ENCODE measurements around the gene TUT7. TPM values are rescaled to one million over a fixed set of nuclear protein-coding genes. Genes with fewer than 3 reads are reported as not detected.

TUT7 gene, protein sequence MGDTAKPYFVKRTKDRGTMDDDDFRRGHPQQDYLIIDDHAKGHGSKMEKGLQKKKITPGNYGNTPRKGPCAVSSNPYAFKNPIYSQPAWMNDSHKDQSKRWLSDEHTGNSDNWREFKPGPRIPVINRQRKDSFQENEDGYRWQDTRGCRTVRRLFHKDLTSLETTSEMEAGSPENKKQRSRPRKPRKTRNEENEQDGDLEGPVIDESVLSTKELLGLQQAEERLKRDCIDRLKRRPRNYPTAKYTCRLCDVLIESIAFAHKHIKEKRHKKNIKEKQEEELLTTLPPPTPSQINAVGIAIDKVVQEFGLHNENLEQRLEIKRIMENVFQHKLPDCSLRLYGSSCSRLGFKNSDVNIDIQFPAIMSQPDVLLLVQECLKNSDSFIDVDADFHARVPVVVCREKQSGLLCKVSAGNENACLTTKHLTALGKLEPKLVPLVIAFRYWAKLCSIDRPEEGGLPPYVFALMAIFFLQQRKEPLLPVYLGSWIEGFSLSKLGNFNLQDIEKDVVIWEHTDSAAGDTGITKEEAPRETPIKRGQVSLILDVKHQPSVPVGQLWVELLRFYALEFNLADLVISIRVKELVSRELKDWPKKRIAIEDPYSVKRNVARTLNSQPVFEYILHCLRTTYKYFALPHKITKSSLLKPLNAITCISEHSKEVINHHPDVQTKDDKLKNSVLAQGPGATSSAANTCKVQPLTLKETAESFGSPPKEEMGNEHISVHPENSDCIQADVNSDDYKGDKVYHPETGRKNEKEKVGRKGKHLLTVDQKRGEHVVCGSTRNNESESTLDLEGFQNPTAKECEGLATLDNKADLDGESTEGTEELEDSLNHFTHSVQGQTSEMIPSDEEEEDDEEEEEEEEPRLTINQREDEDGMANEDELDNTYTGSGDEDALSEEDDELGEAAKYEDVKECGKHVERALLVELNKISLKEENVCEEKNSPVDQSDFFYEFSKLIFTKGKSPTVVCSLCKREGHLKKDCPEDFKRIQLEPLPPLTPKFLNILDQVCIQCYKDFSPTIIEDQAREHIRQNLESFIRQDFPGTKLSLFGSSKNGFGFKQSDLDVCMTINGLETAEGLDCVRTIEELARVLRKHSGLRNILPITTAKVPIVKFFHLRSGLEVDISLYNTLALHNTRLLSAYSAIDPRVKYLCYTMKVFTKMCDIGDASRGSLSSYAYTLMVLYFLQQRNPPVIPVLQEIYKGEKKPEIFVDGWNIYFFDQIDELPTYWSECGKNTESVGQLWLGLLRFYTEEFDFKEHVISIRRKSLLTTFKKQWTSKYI (N-terminal part only)
- 13.9 to 18.8 TPM (median 15.2 TPM) in 5 replicates for total RNA-seq (2022; extraction: Qiagen RNA extraction)

DNA sequence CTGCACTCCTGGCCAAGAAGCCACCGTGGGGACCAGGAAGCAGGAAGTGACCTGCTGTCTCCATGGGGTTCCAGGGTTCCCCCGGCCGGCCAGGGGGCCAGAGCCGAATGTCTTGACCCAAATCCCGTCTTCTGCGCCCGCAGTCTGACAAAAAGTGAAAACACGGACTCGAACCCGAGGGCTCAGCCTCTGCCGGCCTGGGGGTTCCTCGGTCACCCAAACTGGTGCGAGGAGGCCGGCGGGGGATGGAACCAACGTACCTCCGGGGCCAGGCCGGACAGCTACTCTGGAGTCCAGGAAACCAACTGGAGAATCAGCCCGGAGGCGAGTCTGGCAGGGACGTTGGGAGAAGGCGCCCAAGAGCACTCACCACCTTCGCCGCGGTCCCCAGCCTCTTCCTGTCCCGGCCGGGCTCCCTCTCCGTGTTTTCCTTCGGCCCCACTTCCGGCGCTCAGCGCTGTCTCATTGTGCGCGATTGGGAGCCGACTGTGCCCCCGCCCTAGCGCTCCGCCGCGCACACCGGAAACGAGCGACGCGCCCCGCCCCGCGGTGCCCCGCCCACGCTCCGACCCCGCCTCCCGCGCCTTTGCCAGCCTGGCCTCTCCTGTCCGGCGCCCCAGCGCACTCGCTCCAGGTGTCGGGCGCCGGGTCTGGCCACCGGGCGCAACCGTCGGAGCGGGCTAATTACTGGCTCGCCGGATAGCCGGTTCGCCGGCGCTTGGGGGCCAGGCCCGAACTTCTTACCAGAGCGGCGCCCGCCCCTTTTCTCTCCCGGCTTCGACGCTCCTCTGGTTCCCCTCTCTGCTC, at the start of gene TUT7:
Gene TUT7 (minus strand): TSS at position 400 of the 807 bp plus-strand sequence. CDS start 1,211 bp downstream, outside the sequence.

DNA sequence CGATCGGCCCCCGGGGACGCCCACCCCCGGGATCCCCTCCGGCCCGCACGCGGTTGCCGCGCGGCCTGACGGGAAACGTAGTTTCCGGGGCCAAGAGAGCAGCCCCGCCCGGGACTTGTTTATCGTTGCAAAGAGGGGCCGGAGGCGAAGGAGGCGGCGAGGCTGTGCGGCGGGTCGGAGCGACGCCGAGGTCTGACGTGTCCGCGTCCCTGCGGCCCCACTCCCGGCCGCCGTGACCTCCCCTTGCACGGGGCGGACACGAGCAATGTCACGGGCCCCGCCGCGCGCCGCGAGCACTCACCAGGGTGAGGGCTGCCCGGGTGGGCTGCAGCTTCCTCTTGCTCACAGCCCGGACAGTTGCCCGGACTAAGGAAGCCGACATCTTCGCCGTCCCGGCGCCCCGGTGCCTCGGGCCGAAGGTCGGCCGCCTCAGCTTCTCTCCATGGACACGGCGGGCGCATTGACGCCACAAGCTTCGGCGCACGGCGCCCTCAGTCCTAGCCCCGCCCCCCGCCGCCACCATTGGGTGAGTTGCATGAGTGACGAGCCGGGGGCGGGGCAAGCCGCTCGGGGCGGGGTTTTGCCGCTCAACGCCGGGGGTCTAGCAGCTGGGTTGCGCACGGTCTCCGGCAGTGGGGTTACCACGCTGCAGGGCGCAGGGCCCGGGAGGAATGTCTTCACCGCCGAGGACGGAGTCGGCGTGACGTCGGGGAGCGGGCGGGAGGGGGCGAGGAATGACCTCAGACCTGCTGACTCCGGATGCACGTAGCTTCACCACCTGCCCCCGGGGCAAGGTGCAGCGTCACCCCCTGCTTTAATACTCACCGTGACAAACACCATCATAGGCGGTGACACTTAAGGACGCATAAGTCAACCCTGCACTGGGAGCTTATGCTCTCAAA, 71.9 kb downstream of the TUT7 start, which contains the start of gene ISCA1:
Gene ISCA1 (minus strand): TSS at position 462 of the 902 bp plus-strand sequence. CDS start 80 bp downstream, at position 382.

DNA sequence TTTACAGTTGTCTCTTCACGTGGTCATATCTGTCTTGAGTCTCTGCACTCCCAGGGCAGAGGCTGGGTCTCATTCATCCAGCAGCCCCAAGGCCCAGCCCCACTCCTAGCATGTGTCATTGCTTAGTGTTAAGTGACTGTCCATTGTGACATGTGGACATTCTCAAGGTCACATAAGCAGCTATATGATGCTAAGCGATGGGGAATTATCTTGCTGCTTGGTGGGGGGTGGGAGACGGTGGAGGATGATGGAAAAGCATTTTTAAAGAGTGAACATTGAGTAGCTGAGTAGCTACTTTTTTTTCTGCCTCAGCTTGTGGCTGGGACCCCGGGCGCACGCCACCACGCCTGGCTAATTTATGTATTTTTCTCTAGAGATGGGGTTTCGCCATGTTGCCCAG, 94.7 kb downstream of the TUT7 start, which contains the start of gene C9orf153:
Gene C9orf153 (minus strand): TSS at position 101 of the 400 bp plus-strand sequence. CDS start 30,054 bp downstream, outside the sequence.

Other genes starting within 250 kb of the TUT7 start
- gene C9orf153, start 94.8 kb downstream of the TUT7 start, total RNA-seq (2022; extraction: Qiagen RNA extraction), result 0.07 to 0.25 TPM (median 0.12 TPM) in 5 replicates
- 44.3 to 51.9 TPM (median 48.2 TPM) in 5 replicates for gene ISCA1, start 71.9 kb downstream of the TUT7 start, total RNA-seq (2022; extraction: Qiagen RNA extraction)